ENCODE measurements around the gene LAMC1. TPM values are rescaled to one million over a fixed set of nuclear protein-coding genes. Genes with fewer than 3 reads are reported as not detected.

LAMC1 gene
- total and polyA plus RNA-seq, 2 experiments from 2014 or later, result 18.4 to 116 TPM

GRCh38 chr1:183024317-183025009 lies 1.2 kb downstream of the LAMC1 start (continued):
- no peak for TF ChIP-seq ZNF462 (CRISPR knock-in tag; IDR thresholded peaks at IDR 0.05)

- DNase-seq (ENCODE audit: low spot score), result no peak
- Mint-ChIP-seq H3K27me3 (ENCODE audit: insufficient read depth, low read depth, poor library complexity) (peaks cover 11% of the 10 kb centered on the region), H3K9me3 (no peaks in the 10 kb centered on the region), H3K4me1 (peaks cover 72% of the 10 kb centered on the region), H3K27ac (no peak overlapping the region), H3K4me3 (peak overlapping the region; percentile 89), H3K36me3 (ENCODE audit: low read depth) (no peaks in the 10 kb centered on the region; the same call in 2 of the 3 replicates)
- Histone ChIP-seq H3K4me1 (ENCODE audit: insufficient read depth) (peaks cover 39% of the 10 kb centered on the region), H2AFZ (no peak overlapping the region), H3K9me2 (ENCODE audit: insufficient read depth) (no peaks in the 10 kb centered on the region), H4K20me1 (replicated peaks; ENCODE audit: insufficient read depth) (peaks cover 23% of the 10 kb centered on the region; the same call in 1 of the 2 replicates), H3K4me3 (peak overlapping the region; percentile 87), H3K79me2 (replicated peaks; ENCODE audit: insufficient read depth) (peaks cover 57% of the 10 kb centered on the region), H3F3A (replicated peaks; ENCODE audit: low read depth) (peaks cover 4% of the 10 kb centered on the region; the same call in 1 of the 2 replicates), H3K36me3 (ENCODE audit: insufficient read depth) (no peaks in the 10 kb centered on the region), H3K4me2 (peak overlapping the region; percentile 93), H3K27ac (ENCODE audit: low read depth) (no peak overlapping the region), H3K27me3 (ENCODE audit: insufficient read depth) (peaks cover 13% of the 10 kb centered on the region)
- ATAC-seq, result no peak
- TF ChIP-seq POLR2AphosphoS5 (IDR thresholded peaks at IDR 0.05; ENCODE audit: low read depth) (no peak), CTCF (conservative IDR thresholded peaks at IDR 0.05; ENCODE audit: low read depth in 2 of 2) (no peak), REST (IDR thresholded peaks at IDR 0.05; ENCODE audit: unreplicated experiment) (no peak), EZH2 (IDR thresholded peaks at IDR 0.05; ENCODE audit: low read depth, unreplicated experiment) (no peak), ETS1 (IDR thresholded peaks at IDR 0.05) (no peak), EZH2phosphoT487 (IDR thresholded peaks at IDR 0.05; ENCODE audit: unreplicated experiment) (no peak), ZNF331 (CRISPR knock-in tag; IDR thresholded peaks at IDR 0.05; ENCODE audit: low read depth) (no peak), CREB1 (CRISPR knock-in tag; IDR thresholded peaks at IDR 0.05; ENCODE audit: low read depth) (no peak), STAT1 (IDR thresholded peaks at IDR 0.05; ENCODE audit: unreplicated experiment) (no peak)
These were observed 1.8 kb downstream of the LAMC1 start for GRCh38 chr1:183025010-183025337.

Measured in GM23338 (cell line).